ENCODE measurements around the gene B4GALT2. TPM values are rescaled to one million over a fixed set of nuclear protein-coding genes. Genes with fewer than 3 reads are reported as not detected.

Gene B4GALT2, protein sequence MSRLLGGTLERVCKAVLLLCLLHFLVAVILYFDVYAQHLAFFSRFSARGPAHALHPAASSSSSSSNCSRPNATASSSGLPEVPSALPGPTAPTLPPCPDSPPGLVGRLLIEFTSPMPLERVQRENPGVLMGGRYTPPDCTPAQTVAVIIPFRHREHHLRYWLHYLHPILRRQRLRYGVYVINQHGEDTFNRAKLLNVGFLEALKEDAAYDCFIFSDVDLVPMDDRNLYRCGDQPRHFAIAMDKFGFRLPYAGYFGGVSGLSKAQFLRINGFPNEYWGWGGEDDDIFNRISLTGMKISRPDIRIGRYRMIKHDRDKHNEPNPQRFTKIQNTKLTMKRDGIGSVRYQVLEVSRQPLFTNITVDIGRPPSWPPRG
- total RNA-seq: 135 and 155 TPM in 2 replicates

DNA sequence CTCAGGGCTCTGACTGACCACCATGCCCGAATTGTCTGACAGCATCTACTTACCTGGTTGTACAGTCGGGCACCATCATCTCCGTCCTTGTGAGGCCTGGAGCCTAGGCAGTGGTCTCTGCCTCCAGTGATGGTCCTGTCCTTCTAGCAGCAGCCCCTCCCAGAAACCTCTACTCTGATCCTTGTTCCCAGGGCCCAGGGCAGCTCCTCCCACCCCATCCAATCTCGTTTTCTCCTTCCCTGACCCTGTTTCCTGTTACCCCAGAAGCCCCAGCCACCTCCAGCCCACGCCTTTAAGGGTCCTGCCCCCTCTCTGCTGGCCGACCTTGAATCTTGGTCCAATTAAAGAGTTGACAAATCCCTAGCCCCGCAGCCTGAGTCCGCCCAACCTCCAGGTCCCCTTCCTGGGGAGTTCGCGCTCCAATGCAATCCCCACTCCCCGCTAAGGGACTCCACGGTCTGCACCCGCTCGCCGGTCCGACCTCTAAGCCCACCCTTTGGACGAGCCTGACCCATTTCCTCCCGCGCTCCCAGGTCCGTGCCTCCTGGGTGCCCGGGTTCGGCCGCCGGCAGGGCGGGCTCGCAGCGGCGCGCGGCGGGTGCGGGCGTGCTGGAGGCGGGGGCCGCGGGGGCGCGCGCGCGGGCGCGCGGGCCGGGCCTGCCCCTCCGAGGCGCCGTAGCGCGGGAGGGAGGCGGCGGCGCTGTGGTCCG, at the start of gene B4GALT2:
TSS of gene B4GALT2 (plus strand) at position 660 of the 710 bp plus-strand sequence. CDS start 1,951 bp downstream, outside the sequence.

DNA sequence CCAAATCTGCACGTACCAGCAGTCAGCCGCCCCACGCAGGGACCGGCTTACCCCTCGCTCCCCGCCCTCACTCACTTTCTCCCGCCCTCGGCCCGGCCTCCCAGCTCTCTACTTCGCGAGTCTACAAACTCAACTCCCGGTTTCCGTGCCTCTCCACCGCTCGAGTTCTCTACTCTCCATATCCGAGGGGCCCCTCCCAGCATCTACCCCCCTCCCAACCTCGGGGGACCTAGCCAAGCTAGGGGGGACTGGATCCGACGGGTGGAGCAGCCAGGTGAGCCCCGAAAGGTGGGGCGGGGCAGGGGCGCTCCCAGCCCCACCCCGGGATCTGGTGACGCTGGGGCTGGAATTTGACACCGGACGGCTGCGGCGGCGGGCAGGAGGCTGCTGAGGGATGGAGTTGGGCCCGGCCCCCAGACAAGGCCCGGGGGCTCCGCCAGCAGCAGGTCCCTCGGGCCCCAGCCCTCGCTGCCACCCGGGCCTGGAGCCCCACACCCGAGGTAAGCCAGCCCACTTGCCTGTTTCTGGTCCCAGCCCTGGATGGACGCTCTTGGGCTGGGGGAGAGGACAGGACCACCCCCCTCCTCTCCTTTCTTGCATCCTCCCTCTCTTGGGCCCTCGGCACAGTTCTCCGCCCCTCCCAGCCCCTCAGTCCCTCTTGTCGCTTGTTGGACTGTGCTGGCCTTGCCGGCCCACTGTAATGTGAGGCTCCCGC, 45.5 kb upstream of the B4GALT2 start, which contains the start of gene ARTN:
TSS of gene ARTN (plus strand) at position 416 of the 715 bp plus-strand sequence. CDS start 1,856 bp downstream, outside the sequence.

DNA sequence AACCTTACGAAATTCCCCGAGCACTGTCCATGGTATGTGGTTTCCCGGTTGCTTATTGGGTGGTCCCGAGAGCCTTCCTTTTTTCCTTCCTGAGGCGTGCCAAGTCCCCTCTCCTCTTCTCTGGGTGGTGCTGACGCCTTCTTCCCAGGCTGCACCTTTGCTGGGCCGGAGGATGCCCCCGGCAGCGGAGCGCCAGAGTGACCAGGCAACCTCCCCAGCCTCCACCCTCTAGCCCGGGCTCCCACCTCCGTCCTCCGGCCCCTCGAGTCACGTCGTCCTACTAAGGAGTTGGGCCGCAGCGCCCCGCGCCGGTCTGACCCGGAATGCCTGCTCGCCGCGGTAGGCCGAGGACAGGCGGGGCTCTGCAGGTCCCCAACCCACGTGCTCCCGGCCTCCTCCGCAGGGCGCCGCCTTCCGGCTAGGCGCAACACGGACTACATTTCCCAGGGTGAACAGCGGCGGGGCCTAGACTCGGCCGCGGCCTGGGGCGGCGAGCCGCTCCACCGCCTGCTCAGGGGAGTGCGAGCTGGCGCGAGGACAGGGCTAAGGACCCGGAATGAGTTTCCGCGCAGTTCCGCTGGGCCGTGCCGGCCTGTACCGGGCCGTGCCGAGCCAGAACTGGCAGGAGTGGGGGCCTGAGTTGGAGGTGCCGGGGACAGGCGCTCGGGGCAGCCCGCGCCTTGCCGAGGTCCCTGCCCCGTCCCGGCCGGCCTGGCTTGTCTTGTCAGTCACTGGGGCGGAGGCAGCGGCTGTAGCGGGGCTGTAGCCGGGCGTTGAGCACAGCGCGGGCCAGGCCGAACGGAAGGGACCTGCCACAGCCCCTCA, 32.6 kb upstream of the B4GALT2 start, which contains the start of gene IPO13:
TSS of gene IPO13 (plus strand) at position 715 of the 825 bp plus-strand sequence. CDS start 651 bp downstream, outside the sequence.

DNA sequence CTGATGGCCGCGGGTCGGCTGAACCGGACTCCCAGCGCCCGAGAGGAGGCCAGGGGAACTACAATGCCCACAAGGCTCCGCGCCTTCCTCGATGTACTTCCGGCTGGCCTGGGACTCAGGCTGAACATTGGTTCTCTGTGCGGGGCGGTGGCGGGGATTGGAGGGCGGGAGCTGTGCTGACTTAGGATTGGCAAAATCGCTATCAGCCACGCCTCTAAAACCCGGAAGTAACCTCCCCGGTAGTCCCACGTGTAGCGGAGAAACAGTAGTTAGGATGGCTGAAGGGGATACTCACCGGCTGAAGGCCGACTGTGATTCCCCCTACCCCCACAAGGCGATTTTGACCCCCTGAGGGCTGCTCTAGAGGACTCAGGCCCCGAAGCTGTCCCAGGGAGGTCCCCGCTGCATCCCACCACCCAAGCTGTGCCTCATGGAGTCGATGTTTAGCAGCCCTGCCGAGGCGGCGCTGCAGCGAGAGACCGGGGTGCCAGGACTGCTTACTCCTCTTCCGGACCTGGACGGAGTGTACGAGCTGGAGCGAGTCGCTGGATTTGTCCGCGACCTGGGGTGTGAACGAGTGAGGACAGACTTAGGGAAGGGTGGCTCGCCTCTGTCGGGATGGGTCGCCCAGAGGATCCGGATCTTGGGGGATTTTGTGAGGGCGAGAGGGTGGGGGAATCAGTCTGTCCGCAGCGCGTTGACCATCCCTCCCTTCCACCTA, 9.1 kb upstream of the B4GALT2 start, which contains the start of gene DPH2:
TSS of gene DPH2 (plus strand) at position 265 of the 721 bp plus-strand sequence. CDS start at position 431, 166 bp downstream.

DNA sequence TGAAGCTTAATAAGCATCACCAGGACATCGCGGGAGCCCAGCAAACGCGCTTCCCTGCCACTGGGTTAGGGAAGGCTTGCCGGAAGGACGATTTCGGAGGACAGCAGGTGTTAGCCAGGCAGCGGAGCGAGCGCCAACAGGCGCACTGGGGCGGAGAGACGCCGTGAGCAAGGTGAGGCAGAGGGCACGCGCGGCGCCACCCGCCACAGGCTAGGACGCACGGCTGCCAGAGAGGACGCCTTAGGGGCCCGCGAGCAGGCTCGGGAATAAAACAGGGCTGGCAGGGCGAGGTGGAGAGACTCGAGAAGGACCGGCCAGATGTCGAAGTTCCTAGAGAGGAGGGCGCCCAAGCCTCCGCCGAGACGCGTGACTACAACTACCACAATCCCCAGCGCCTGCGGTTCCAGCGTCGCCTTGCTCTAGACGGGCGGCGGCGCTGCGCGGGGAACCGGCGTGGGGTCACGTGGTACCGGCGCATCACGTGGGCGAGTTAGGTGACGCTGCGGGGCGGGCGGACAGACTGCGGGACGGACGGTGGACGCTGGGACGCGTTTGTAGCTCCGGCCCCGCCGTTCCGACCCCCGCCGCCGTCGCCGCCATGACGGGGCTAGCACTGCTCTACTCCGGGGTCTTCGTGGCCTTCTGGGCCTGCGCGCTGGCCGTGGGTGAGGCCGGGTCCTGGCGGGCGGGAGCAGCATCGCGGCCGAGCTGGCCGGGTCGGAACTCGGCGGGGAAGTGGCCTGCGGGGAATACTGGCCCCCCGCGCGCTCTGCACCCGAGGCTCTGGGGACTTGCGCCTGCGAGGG, 4.4 kb upstream of the B4GALT2 start, which contains the start of gene ATP6V0B:
TSS of gene ATP6V0B (plus strand) at position 518 of the 806 bp plus-strand sequence. CDS start at position 599, 81 bp downstream.

DNA sequence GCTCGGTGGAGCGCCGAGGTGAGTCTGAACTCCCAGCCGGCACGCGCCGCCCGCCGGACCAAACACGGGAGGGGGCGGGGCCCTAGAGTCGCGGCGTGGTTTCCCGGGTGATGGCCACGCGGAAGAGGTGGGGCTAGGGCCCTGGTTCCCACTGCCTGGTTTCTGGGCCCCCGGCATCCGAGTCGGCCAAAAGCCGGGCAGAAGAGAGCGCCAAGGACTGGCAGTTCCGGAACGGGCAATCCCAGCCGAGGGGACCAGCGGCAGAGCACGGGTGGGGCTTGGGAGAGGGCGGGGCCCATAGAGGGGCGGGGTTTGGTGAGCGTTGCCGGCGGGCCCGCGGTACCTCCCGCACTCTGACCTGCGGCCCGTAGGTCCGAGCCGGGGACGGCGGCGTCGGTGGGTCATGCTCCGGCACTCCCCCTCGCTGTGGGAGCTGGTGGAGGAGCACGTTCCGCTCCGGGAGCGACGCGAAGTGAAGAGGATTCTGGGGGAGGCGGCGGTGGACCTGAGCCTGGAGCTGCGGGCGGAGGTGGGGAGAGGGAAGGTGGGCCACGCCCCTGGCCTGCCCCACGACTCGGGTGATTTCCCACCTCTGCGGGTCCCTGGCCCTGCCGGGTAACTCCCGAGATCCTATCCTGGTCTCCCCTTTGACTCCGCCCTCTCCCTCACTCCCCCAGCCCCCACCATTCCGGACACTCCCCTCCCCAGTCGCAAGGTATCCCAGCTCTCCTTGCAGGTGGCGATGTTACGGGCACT, 12.6 kb downstream of the B4GALT2 start, which contains the start of gene CCDC24:
TSS of gene CCDC24 (plus strand) at position 124 of the 756 bp plus-strand sequence. CDS start at position 404, 280 bp downstream.

DNA sequence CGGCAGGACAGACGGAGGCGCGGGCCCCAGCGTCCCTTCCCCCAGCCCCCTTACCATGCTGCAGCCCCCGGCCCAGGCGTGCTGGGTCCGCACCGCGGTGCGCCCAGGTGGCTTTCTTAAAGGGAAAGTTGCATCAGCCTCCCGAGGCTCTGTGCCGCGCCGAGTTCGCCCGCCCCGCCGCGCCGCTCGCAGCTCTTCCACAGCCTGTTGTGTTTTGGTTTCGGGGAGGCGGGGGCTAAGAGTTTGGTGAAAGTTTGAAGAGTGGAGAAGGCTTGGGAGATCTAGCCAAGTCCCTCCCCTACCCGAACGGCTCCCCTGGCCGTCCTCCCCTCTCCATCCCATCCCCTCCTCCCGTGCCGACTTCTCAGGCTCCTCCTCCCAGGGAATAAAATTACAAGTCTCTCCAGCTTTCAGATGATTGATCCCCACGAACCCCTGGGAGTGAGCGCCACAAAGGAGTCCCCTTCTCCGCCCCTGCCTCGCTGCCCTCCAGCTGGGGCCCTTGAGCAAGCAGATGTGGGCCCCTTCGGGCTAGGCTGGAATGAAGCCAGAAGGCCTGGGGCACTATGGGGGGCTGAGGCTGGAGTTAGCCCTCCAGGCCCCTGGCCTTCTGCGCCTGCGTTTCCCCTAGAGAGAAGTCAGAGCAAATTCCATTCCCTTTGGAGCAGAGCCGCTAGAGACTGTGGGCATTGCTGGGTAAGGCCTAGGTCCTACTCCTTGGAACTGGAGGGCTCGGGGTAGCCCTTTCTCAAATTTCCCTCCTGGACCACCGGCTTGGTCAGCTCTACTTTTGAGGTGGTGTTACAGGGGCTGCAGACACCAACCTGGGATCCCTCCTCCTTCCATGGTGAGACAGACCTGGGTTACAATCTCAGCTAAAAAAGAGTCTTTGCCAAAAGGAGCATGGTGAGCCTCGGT, 52.5 kb downstream of the B4GALT2 start, which contains the start of gene SLC6A9:
TSS of gene SLC6A9 (minus strand) at position 211 of the 918 bp plus-strand sequence. CDS start 7,185 bp downstream, outside the sequence.

Other genes with a start within 250 kb of the B4GALT2 start
- gene ARTN, start 45.4 kb upstream of the B4GALT2 start, total RNA-seq: 133 and 139 TPM in 2 replicates
- gene IPO13, start 32.3 kb upstream of the B4GALT2 start, total RNA-seq: 26.2 and 33.2 TPM in 2 replicates
- 15.0 and 32.5 TPM in 2 replicates for gene DPH2, start 9.2 kb upstream of the B4GALT2 start, total RNA-seq
- 175 and 230 TPM in 2 replicates for gene ATP6V0B, start 4.2 kb upstream of the B4GALT2 start, total RNA-seq
- gene CCDC24, start 12.4 kb downstream of the B4GALT2 start, total RNA-seq: 7.1 and 9.1 TPM in 2 replicates
- gene SLC6A9, start 52.3 kb downstream of the B4GALT2 start, total RNA-seq: 9.1 and 12.0 TPM in 2 replicates
- gene KLF17, start 139.6 kb downstream of the B4GALT2 start, total RNA-seq: not detected in 2 replicates
- gene KLF18, start 162.4 kb downstream of the B4GALT2 start, total RNA-seq: not detected in 2 replicates
- 21.0 and 31.6 TPM in 2 replicates for gene DMAP1, start 234.3 kb downstream of the B4GALT2 start, total RNA-seq

Data from hair follicular keratinocyte (primary cell).